ENCODE measurements around the gene PTPRE.

PTPRE gene

DNA sequence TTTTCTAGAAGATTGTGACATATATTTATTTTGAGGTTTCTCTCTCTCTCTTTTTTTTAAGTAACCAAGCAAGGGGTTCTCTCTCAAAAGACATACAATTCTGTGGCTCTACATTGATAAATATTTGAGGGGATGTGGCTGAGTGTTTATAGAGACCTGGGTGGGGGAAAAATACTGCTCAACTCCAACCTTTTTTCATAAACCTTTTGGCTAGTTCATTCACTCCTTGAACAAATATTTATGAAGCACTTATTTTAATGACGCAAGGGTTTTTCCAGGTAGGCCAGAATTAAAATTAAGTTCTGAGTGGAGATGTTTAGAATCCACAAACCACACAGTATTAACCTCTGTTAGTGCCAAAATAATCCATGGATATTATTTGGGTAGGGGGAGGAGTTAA, 100.2 kb downstream of the PTPRE start:
- no peak for DNase-seq

- DNase-seq, result no peak
Measured at GRCh38 chr10:128007971-128008370, 101.1 kb downstream of the PTPRE start.

GRCh38 chr10:128008521-128009250, 101.8 kb downstream of the PTPRE start:
- DNase-seq, result no peak

- DNase-seq, result no peak
Measured at GRCh38 chr10:128009372-128010126, 102.6 kb downstream of the PTPRE start.

DNA sequence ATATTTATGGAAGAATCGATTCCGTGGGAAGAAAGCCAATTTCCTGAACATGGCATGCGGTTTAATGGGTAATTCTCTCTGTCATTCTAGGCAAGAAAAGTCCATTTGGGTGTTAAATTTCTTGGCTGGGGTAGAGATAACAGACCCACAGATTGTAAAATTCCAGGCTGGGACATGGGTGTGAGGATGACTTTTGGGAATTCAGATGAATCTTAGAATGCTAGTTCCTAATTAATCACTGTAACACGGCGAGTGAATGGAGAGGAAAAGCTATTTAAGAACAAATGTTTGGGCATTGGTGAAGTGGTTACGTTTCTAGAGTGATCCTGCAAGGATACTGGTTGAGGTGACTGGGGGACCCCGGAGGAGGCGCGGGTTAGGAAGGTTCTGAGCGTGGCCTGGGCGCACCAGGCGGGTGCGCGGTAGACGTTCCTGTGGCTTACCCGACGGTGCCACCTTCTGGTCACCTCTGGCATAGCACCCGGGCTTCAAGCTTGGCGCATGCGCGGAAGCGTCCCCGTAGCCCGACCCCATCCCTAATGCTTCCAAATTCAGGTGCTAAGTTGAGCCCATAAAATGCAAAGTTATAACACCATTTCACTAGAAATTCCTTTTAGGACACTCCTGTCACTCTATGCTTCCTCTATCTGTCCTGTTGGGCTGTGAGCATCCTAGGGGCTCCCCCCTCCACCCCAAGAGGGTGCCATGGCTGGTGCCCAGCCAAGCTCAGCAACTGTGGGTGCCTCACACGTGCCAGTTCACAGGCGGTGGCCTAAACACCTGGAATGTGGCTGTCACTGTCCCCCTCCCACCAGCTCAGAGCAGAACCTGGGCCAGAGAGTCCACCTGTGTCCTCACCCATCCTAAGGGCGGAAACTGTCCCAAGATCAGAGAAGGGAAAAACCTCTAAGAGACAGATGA, 104.4 kb downstream of the PTPRE start:
- DNase-seq, result no peak

DNA sequence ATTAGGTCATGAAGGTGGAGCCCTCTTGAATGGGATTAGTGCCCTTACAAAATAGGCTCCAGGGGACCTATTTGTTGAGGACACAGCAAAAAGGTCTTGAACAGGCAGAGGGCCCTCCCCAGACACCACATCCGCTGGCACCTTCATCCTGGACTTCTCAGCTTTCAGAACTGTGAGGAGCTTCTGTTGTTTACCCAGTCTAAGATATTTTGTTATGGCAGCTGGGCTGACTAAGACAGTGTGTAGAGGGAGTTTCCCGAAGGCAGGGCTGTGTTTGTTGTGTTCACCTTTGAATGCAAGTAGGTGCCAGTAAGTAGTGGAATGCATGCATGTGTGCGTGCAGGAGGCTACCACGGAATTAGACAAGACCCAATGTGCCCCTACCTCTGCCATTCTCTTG, 106.7 kb downstream of the PTPRE start:
- no peak for DNase-seq

DNA sequence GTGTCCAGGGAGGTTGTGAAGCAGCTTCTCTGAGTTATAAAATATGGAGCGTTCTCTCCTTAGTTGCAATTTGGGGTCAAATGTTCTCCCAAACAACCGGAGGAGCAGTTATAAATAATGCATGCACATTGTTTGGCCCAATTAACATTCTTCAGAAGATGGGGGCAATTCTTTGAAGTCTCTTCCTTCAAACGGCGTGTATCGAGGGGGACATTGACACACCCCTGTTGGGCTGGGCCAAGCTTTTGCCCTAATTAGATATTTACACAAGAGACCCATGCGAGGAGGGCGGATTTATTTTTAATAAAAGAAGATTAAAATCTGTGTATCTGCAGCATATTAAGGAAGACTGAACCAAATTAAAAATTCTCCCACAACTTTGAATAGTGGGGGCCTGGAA, 107.3 kb downstream of the PTPRE start:
- no peak for DNase-seq

GRCh38 chr10:128016423-128017060, 109.6 kb downstream of the PTPRE start:
- DNase-seq, result no peak

- no peak for DNase-seq
Measured at GRCh38 chr10:128017822-128018221, 110.9 kb downstream of the PTPRE start.

- DNase-seq, result no peak
Measured at GRCh38 chr10:128018236-128018635, 111.3 kb downstream of the PTPRE start.

GRCh38 chr10:128018691-128019090, 111.8 kb downstream of the PTPRE start:
- no peak for DNase-seq

DNA sequence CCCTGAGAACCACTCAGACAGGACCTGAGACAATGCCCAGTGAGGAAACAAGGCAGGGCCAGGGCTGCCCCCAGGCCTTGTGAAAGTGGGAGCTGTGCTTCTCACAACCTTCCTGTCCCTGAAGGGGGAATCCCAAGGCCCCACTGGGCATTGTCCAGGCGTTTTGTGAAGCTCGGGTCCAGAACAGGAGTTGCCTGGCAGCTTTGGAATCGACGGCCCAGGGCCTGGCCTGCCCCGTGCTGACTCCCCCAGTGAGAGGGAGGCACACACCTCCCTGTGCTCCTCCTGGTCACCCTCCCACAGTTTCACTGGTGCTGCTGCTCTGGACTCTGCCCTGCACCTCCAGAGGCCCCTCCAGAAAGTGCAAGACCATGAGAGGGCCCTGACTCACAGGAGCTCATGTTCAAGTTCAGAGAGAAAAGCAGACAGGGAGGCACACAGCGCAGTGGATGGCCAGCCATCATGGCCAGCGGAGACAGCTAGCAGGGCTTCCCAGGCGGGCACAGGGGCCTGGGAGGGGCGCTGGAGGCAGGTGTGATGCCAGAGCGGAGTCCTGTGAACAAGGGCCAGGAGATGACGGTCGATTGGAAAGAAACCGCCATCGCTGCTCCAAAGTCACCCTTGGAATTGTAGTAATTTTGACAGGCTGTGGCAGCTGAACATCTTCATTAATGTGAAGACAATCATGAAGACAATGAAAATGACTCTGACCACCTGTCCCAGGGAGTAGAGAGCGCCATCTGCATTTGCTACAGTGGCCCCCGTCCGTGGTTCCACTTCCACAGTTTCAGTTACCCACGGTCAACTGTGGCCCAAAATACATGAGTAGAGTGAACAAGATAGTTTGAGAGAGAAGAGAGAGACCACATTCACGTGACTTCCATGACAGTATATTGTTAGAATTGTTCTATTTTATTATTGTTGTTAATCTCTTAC, 115.6 kb downstream of the PTPRE start:
- no peak for DNase-seq

DNA sequence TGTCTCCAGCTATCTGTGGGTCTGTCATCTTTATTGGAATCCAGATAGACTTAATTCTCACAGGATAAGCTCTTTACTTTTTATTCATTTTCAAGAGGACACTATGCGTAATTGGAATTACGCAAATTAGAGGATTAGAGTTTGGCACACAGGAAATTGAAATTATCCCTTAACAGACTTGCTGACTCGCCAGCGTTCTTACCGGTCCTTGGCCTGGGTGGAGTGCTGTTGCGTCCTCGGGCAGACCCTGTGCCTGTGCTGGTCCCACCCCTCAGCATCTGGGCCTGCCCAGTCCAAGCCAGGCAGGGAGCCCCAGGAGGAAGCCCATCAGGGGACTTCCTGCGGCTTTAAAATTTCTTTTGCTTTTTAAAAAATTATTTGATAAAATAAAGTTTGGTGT, 117.5 kb downstream of the PTPRE start:
- no peak for DNase-seq

- DNase-seq, result no peak
Measured at GRCh38 chr10:128025437-128025836, 118.5 kb downstream of the PTPRE start.

- no peak for DNase-seq
Measured at GRCh38 chr10:128025951-128026350, 119.0 kb downstream of the PTPRE start.

DNA sequence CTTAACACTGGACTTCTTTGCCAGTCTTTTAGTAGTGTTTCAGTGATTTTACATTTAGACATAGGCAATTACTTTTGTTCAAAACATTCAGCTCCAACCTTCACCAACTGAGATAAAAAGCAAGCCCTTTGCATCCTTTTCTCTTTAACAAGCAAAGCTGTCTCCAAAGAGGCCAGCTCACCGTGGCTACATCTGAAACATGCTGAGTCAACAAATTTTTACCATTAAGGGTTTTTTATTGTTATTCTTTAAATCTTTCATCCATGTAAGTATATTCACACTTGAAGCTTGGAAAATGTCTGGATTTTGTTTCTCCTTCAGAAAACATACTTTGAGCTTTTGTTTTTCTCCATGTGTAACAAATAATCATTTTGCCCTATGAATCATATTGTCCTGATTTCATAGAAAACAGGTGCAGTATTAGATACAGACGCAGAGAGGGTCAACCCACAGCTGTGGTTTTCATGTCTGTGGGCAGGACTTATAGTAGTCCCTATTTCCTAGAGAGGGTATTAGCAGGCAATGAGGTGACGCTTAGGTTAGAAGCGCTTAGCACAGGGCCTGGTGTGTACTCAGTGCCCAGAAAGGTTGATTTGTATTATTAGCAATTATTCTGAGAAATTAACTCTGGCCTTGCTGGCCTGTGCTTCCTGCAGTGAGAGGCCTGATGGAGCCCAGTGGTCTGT, 119.9 kb downstream of the PTPRE start:
- no peak for DNase-seq

- no peak for DNase-seq
Measured at GRCh38 chr10:128027306-128027705, 120.4 kb downstream of the PTPRE start.

DNA sequence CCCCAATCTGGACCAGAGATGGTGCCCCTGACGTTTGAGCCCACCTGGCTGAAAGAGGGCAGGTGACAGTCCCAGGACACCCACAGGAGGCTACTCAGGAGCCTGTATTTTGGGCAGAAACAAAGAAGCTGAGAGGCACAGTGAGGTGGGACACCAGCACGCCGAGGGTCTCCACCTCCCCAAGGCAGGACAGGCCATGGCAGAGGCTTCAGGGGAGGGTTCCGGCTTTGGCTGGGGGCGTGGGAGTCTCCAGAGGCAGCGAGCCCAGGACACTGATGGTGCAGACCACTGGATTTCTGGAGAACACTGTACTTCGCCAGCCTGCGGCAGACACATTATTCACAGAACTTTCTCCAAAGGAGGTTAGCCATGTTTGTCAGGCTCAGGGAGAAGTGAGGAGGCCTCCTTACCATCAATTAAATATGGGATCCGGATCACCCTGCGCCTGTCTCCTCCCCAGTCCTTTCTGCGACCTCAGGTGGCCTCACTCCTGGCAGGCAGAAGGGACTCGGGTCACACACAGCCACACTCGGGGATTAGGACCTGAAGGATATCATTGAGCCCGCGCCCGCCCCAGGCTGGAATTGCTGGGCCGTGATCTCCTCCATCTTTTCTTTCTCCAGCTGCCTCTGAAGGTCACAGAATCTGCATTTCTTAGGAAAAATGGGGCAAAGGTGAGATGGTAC, 121.1 kb downstream of the PTPRE start:
- no peak for DNase-seq

DNA sequence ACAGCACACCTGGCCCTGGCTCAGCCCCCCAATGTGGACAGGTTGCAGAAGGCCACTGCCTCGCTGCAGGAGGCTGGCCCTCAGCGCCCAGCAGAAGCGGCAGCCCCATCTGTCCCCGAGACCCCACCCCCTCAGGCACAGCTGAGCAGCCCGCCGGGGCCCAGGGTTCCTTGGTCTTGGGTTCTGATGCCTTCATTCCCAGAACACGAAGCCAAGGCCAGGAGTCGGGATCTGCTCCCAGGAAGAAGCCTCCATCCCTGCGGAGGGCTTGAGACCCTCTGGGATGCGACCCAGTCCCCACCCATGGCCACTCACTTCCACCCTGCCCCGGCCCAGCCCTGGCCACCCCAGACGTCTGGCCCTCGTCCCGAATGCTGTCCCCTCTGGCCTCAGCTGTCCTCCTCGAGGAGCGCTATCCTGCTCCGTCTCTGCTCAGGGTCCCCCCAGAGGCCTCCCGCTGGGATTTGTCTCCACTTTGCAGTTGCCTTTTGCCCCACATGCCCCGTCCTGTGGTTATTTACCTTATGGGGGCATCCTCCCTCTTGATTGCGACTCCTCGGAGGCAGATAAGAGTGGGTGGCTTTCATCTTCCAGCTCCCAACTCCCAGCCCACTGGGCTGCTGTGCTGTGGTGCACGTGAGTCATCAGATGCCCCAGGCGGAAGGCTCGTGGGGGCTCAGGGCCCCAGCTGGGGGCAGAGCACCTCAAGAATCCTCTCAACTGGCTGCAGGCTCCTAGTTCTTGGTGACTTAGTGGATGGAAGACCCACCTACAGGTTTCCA, 121.8 kb downstream of the PTPRE start:
- DNase-seq, result no peak

GRCh38 chr10:128029290-128029651, 122.4 kb downstream of the PTPRE start:
- DNase-seq, result no peak
